ENCODE results near the gene ERCC8. TPM values are rescaled to one million over a fixed set of nuclear protein-coding genes. Genes with fewer than 3 reads are reported as not detected.
A peak's percentile ranks its signal among the peaks of the same experiment; 100 is the strongest.

Gene ERCC8
- polyA plus RNA-seq, 3 donors from 2014 or later, result 11.9 to 17.0 (median 12.9) TPM

GRCh38 chr5:60958712-60959111, 13.8 kb upstream of the ERCC8 start:
- H3K4me3 Mint-ChIP-seq, result no peak overlapping the region
- peaks cover 0 to 1% (median 0%) of the 10 kb centered on the region in 3 donors for H3K27me3 Mint-ChIP-seq (ENCODE audit: low read depth in 3 of 3)
- H3K27ac Mint-ChIP-seq, result no peak overlapping the region
- H3K9me3 Mint-ChIP-seq, result no peaks in the 10 kb centered on the region
- no peaks in the 10 kb centered on the region for H3K4me1 Mint-ChIP-seq
- no peaks in the 10 kb centered on the region for H3K36me3 Mint-ChIP-seq
- no peak for DNase-seq

- H3K27me3 Mint-ChIP-seq (ENCODE audit: low read depth in 3 of 3), result no peaks in the 10 kb centered on the region
- H3K4me3 Mint-ChIP-seq, result no peak overlapping the region
- no peaks in the 10 kb centered on the region for H3K36me3 Mint-ChIP-seq
- no peak overlapping the region for H3K27ac Mint-ChIP-seq
- no peaks in the 10 kb centered on the region for H3K4me1 Mint-ChIP-seq
- DNase-seq, result no peak
- no peaks in the 10 kb centered on the region for H3K9me3 Mint-ChIP-seq
Observed at GRCh38 chr5:60958088-60958487, 13.2 kb upstream of the ERCC8 start.

GRCh38 chr5:60955239-60955638, 10.4 kb upstream of the ERCC8 start:
- no peak for DNase-seq
- no peaks in the 10 kb centered on the region for H3K9me3 Mint-ChIP-seq
- no peaks in the 10 kb centered on the region for H3K4me1 Mint-ChIP-seq
- no peak overlapping the region for H3K4me3 Mint-ChIP-seq
- H3K36me3 Mint-ChIP-seq, result no peaks in the 10 kb centered on the region
- H3K27me3 Mint-ChIP-seq (ENCODE audit: low read depth in 3 of 3), result no peaks in the 10 kb centered on the region
- no peak overlapping the region for H3K27ac Mint-ChIP-seq

GRCh38 chr5:60948738-60949137, 3.9 kb upstream of the ERCC8 start:
- Mint-ChIP-seq H3K4me1 (peaks cover 12 to 17% of the 10 kb centered on the region in 2 donors), H3K27ac (no peak overlapping the region), H3K4me3 (no peak overlapping the region)

GRCh38 chr5:60945813-60946187, 930 bp upstream of the ERCC8 start:
- no peak for DNase-seq
- H3K27ac Mint-ChIP-seq, result peak overlapping the region in 4 of 6 donors; percentile 50 to 87 (median 78)
- no peaks in the 10 kb centered on the region for H3K27me3 Mint-ChIP-seq (ENCODE audit: low read depth in 3 of 3)
- peaks cover 15 to 17% of the 10 kb centered on the region in 2 donors for H3K4me1 Mint-ChIP-seq
- H3K9me3 Mint-ChIP-seq, result no peaks in the 10 kb centered on the region
- H3K4me3 Mint-ChIP-seq, result no peak overlapping the region
- H3K36me3 Mint-ChIP-seq, result no peaks in the 10 kb centered on the region

More at GRCh38 chr5:60948738-60949137, 3.9 kb upstream of the ERCC8 start:
- DNase-seq, result no peak
- Mint-ChIP-seq H3K27me3 (ENCODE audit: low read depth in 3 of 3) (no peaks in the 10 kb centered on the region), H3K9me3 (no peaks in the 10 kb centered on the region), H3K36me3 (no peaks in the 10 kb centered on the region)

GRCh38 chr5:60943624-60944023, 1.2 kb downstream of the ERCC8 start:
- Mint-ChIP-seq H3K9me3 (no peaks in the 10 kb centered on the region), H3K27ac (peak overlapping the region in 1 of 6 donors; percentile 64), H3K4me3 (no peak overlapping the region), H3K27me3 (ENCODE audit: low read depth in 3 of 3) (no peaks in the 10 kb centered on the region), H3K4me1 (peaks cover 15 to 17% of the 10 kb centered on the region in 2 donors), H3K36me3 (no peaks in the 10 kb centered on the region)
- DNase-seq, result no peak

GRCh38 chr5:60929024-60929423, 15.8 kb downstream of the ERCC8 start:
- Mint-ChIP-seq H3K9me3 (no peaks in the 10 kb centered on the region), H3K27ac (no peak overlapping the region), H3K4me3 (no peak overlapping the region), H3K36me3 (peaks cover 10 to 21% (median 18%) of the 10 kb centered on the region in 3 donors), H3K4me1 (no peaks in the 10 kb centered on the region), H3K27me3 (ENCODE audit: low read depth in 3 of 3) (no peaks in the 10 kb centered on the region)
- no peak for DNase-seq

GRCh38 chr5:60927450-60927849, 17.4 kb downstream of the ERCC8 start:
- no peak overlapping the region for H3K27ac Mint-ChIP-seq
- H3K27me3 Mint-ChIP-seq (ENCODE audit: low read depth in 3 of 3), result no peaks in the 10 kb centered on the region
- no peaks in the 10 kb centered on the region for H3K9me3 Mint-ChIP-seq
- DNase-seq, result no peak
- H3K4me1 Mint-ChIP-seq, result no peaks in the 10 kb centered on the region
- peaks cover 13 to 28% (median 23%) of the 10 kb centered on the region in 3 donors for H3K36me3 Mint-ChIP-seq
- H3K4me3 Mint-ChIP-seq, result no peak overlapping the region

- Mint-ChIP-seq H3K4me3 (no peak overlapping the region), H3K36me3 (peaks cover 27 to 48% (median 39%) of the 10 kb centered on the region in 3 donors), H3K9me3 (no peaks in the 10 kb centered on the region), H3K27ac (no peak overlapping the region), H3K4me1 (no peaks in the 10 kb centered on the region), H3K27me3 (ENCODE audit: low read depth in 3 of 3) (no peaks in the 10 kb centered on the region)
- DNase-seq, result no peak
Observed at GRCh38 chr5:60918466-60918865, 26.4 kb downstream of the ERCC8 start.

- Mint-ChIP-seq H3K4me1 (no peaks in the 10 kb centered on the region), H3K27ac (no peak overlapping the region), H3K4me3 (no peak overlapping the region), H3K36me3 (peaks cover 29 to 48% (median 45%) of the 10 kb centered on the region in 3 donors), H3K27me3 (ENCODE audit: low read depth in 3 of 3) (no peaks in the 10 kb centered on the region), H3K9me3 (no peaks in the 10 kb centered on the region)
- no peak for DNase-seq
Observed at GRCh38 chr5:60916646-60917045, 28.2 kb downstream of the ERCC8 start.

GRCh38 chr5:60903356-60903755, 41.5 kb downstream of the ERCC8 start:
- Mint-ChIP-seq H3K4me1 (no peaks in the 10 kb centered on the region), H3K36me3 (peaks cover 9 to 30% (median 18%) of the 10 kb centered on the region in 3 donors), H3K4me3 (no peak overlapping the region), H3K9me3 (no peaks in the 10 kb centered on the region), H3K27ac (no peak overlapping the region), H3K27me3 (ENCODE audit: low read depth in 3 of 3) (peaks cover 0 to 2% (median 0%) of the 10 kb centered on the region in 3 donors)
- no peak for DNase-seq

GRCh38 chr5:60896991-60897390, 47.9 kb downstream of the ERCC8 start:
- Mint-ChIP-seq H3K4me1 (no peaks in the 10 kb centered on the region), H3K4me3 (no peak overlapping the region), H3K36me3 (peaks cover 29 to 42% (median 32%) of the 10 kb centered on the region in 3 donors), H3K27ac (no peak overlapping the region), H3K9me3 (no peaks in the 10 kb centered on the region), H3K27me3 (ENCODE audit: low read depth in 3 of 3) (peaks cover 0 to 1% (median 0%) of the 10 kb centered on the region in 3 donors)
- DNase-seq, result no peak

- DNase-seq, result no peak
- Mint-ChIP-seq H3K27ac (no peak overlapping the region), H3K36me3 (peaks cover 24 to 45% (median 24%) of the 10 kb centered on the region in 3 donors), H3K4me1 (no peaks in the 10 kb centered on the region), H3K4me3 (no peak overlapping the region), H3K27me3 (ENCODE audit: low read depth in 3 of 3) (peaks cover 0 to 1% (median 0%) of the 10 kb centered on the region in 3 donors), H3K9me3 (no peaks in the 10 kb centered on the region)
Observed at GRCh38 chr5:60893521-60893920, 51.3 kb downstream of the ERCC8 start.

- H3K4me3 Mint-ChIP-seq, result no peak overlapping the region
- H3K36me3 Mint-ChIP-seq, result peaks cover 20 to 42% (median 20%) of the 10 kb centered on the region in 3 donors
- H3K27me3 Mint-ChIP-seq (ENCODE audit: low read depth in 3 of 3), result peaks cover 0 to 1% (median 0%) of the 10 kb centered on the region in 3 donors
- no peaks in the 10 kb centered on the region for H3K4me1 Mint-ChIP-seq
- DNase-seq, result no peak
- H3K9me3 Mint-ChIP-seq, result no peaks in the 10 kb centered on the region
- H3K27ac Mint-ChIP-seq, result no peak overlapping the region
Observed at GRCh38 chr5:60891667-60892066, 53.2 kb downstream of the ERCC8 start.

GRCh38 chr5:60888359-60889061, 56.4 kb downstream of the ERCC8 start:
- Mint-ChIP-seq H3K4me1 (no peaks in the 10 kb centered on the region), H3K4me3 (no peak overlapping the region), H3K27me3 (ENCODE audit: low read depth in 3 of 3) (no peaks in the 10 kb centered on the region), H3K36me3 (peaks cover 18 to 38% (median 24%) of the 10 kb centered on the region in 3 donors), H3K27ac (no peak overlapping the region), H3K9me3 (no peaks in the 10 kb centered on the region)
- no peak for DNase-seq
